Spleen (tissue), 11 donors: ENCODE results near the gene TP73. TPM values are rescaled to one million over a fixed set of nuclear protein-coding genes. Genes with fewer than 3 reads are reported as not detected.

ENCODE experiments used
- DNase-seq: peaks from one replicate; pipeline ENCODE4 v3.0.0-alpha.2; 2020
- H3K27ac ChIP-seq, 8 donors: fragments of 200-600 bp; sonication (generic) in 7 of 8; 1 replicate in 4 of 8; 2 replicates in 4 of 8; pipeline versions ENCODE4 v1.5.0 to v1.8.0; 2016 to 2021; ENCODE audit warnings: inconsistent platforms in 4 of 8, mild to moderate bottlenecking in 4 of 8, moderate library complexity in 1 of 8
- H3K27me3 ChIP-seq, 7 donors: fragments of 200-600 bp; sonication (generic) in 6 of 7; replicated peaks in 1 of 7; 1 replicate in 4 of 7; 2 replicates in 3 of 7; pipeline versions ENCODE4 v1.5.0 to v1.8.0; 2016 to 2021; ENCODE audit warnings: inconsistent platforms in 3 of 7, mild to moderate bottlenecking in 1 of 7
- H3K36me3 ChIP-seq, 6 donors: fragments of 200-600 bp; sonication (generic) in 5 of 6; 1 replicate in 4 of 6; 2 replicates in 2 of 6; pipeline versions ENCODE4 v1.5.0 to v1.8.0; 2016 to 2021; ENCODE audit warnings: inconsistent platforms in 2 of 6
- H3K4me1 ChIP-seq, 6 donors: fragments of 200-600 bp; sonication (generic) in 5 of 6; 1 replicate in 3 of 6; 2 replicates in 3 of 6; pipeline versions ENCODE4 v1.5.0 to v1.8.0; 2016 to 2021; ENCODE audit warnings: inconsistent platforms in 3 of 6
- H3K4me3 ChIP-seq, 8 donors: fragments of 200-600 bp; sonication (generic) in 7 of 8; 1 replicate in 4 of 8; 2 replicates in 4 of 8; pipeline versions ENCODE4 v1.5.0 to v1.8.0; 2016 to 2021; ENCODE audit warnings: inconsistent platforms in 4 of 8, mild to moderate bottlenecking in 4 of 8, moderate library complexity in 2 of 8
- H3K9me3 ChIP-seq, 8 donors: fragments of 200-600 bp; sonication (generic) in 7 of 8; 1 replicate in 4 of 8; 2 replicates in 4 of 8; pipeline versions ENCODE4 v1.5.0 to v1.8.0; 2016 to 2021; ENCODE audit warnings: inconsistent platforms in 4 of 8
- CTCF ChIP-seq, 11 experiments: fragments of 200-600 bp in 7 of 11; fragments of 450-650 bp in 4 of 11; sonication (generic) in 4 of 11; IDR thresholded peaks in 8 of 11; conservative IDR thresholded peaks in 3 of 11; 1 replicate in 7 of 11; 2 replicates in 4 of 11; pipeline versions ENCODE4 v1.4.0 to v1.8.0; 2016 to 2021; ENCODE audit warnings: antibody characterized with exemption in 11 of 11, inconsistent platforms in 4 of 11, mild to moderate bottlenecking in 1 of 11
- POLR2A ChIP-seq, 3 donors: fragments of 450-650 bp; IDR thresholded peaks; one replicate each; pipeline ENCODE4 v1.5.1; 2017; ENCODE audit warnings: antibody characterized with exemption in 3 of 3, mild to moderate bottlenecking in 1 of 3
- POLR2AphosphoS5 ChIP-seq, 3 donors: sonication (generic); formaldehyde crosslinking; IDR thresholded peaks; one replicate each; pipeline ENCODE4 v1.5.1; 2017; ENCODE audit warnings: antibody characterized with exemption in 3 of 3
- WGBS, 5 donors: extraction: QIAGEN DNeasy Blood & Tissue Kit in 3 of 5; methylation state at CpG; one replicate each; pipeline versions ENCODE4 v1.1.5 to v1.1.7; 2013 to 2018; 5-methylcytosine and 5-hydroxymethylcytosine counted together
- intact Hi-C: fragments of 100-400 bp; cut with DNase I; formaldehyde crosslinking; loops from one replicate; pipeline ENCODE4 v1.15.0; 2023; ENCODE audit warnings: low total_unique reads
- polyA plus RNA-seq, 3 donors: library from polyadenylated mRNA; stranded (reverse); fragments of 200-250 nt; gene quantifications; one replicate each; pipeline ENCODE4 v1.2.1, GENCODE V29; 2013
- total RNA-seq, 7 donors: library from RNA; depleted of rRNA in 3 of 7; stranded (reverse); fragments of >200 nt in 3 of 7; fragmentation: NEBNext Ultra II Directional in 4 of 7; extraction: Animal tissue kit (Norgen Biotek cat#: 25700) in 4 of 7; gene quantifications; one replicate each; pipeline versions ENCODE4 v1.1.0 to v1.2.1, GENCODE V29; 2016 to 2021
- donor health status: healthy with polysubstance abuse.
- donor health status: DM: no; HTN: no; CAD: no; lungs with moderate emphysema.
- donor health status: DM: no; HTN: no; CAD: no.
- donor health status: Bipolar disorder and iron deficiency.
- donor health status: healthy.
- donor health status: DM: no; HTN: no; CAD: no.
- donor health status: DM: yes; HTN: yes; CAD: no.

The TP73 gene
- total and polyA plus RNA-seq, 10 donors: 0.11 to 4.3 (median 0.96) TPM

GRCh38 chr1:3698660-3699408 is 46.5 kb downstream of the TP73 start:
- H3K4me3 ChIP-seq: no peak overlapping the region
- H3K9me3 ChIP-seq: no peaks in the 10 kb centered on the region
- H3K4me1 ChIP-seq: peaks cover 0 to 15% (median 8%) of the 10 kb centered on the region in 6 donors
- DNase-seq: no peak
- WGBS, 5 donors: 78 to 88% (median 87%) methylated on average over 25 to 29 of the region's 29 CpGs
- H3K27ac ChIP-seq: no peak overlapping the region
- H3K27me3 ChIP-seq: peaks cover 0 to 85% (median 0%) of the 10 kb centered on the region in 7 donors
- H3K36me3 ChIP-seq: no peaks in the 10 kb centered on the region
- intact Hi-C loops: no loop called here
- TF ChIP-seq CTCF (IDR thresholded peaks at IDR 0.05 in 8 of 11, conservative IDR thresholded peaks at IDR 0.05 in 3 of 11) (no peak), POLR2A (IDR thresholded peaks at IDR 0.05) (no peak), POLR2AphosphoS5 (IDR thresholded peaks at IDR 0.05) (no peak)

GRCh38 chr1:3699596-3699995 is 47.3 kb downstream of the TP73 start:
- 54 to 72% (median 60%) methylated on average over 16 to 18 of the region's 18 CpGs for WGBS, 5 donors
- H3K4me3 ChIP-seq: no peak overlapping the region

GRCh38 chr1:3700631-3701030 is 48.3 kb downstream of the TP73 start:
- 77 to 84% (median 84%) methylated on average over 10 of the region's 10 CpGs for WGBS, 5 donors
- no peak overlapping the region for H3K4me3 ChIP-seq
- intact Hi-C loops: no loop called here
- no peak overlapping the region for H3K27ac ChIP-seq
- peaks cover 0 to 94% (median 0%) of the 10 kb centered on the region in 7 donors for H3K27me3 ChIP-seq
- no peaks in the 10 kb centered on the region for H3K36me3 ChIP-seq
- H3K9me3 ChIP-seq: no peaks in the 10 kb centered on the region
- peaks cover 0 to 19% (median 7%) of the 10 kb centered on the region in 6 donors for H3K4me1 ChIP-seq
- no peak for TF ChIP-seq CTCF (IDR thresholded peaks at IDR 0.05 in 8 of 11, conservative IDR thresholded peaks at IDR 0.05 in 3 of 11)
- TF ChIP-seq POLR2A (IDR thresholded peaks at IDR 0.05): no peak
- TF ChIP-seq POLR2AphosphoS5 (IDR thresholded peaks at IDR 0.05): no peak
- no peak for DNase-seq

More at GRCh38 chr1:3699596-3699995, 47.3 kb downstream of the TP73 start:
- no peak for DNase-seq
- H3K27me3 ChIP-seq: peaks cover 0 to 91% (median 0%) of the 10 kb centered on the region in 7 donors
- H3K9me3 ChIP-seq: no peaks in the 10 kb centered on the region
- no peak for TF ChIP-seq POLR2AphosphoS5 (IDR thresholded peaks at IDR 0.05)
- no peak for TF ChIP-seq POLR2A (IDR thresholded peaks at IDR 0.05)
- no peak for TF ChIP-seq CTCF (IDR thresholded peaks at IDR 0.05 in 8 of 11, conservative IDR thresholded peaks at IDR 0.05 in 3 of 11)
- no peaks in the 10 kb centered on the region for H3K36me3 ChIP-seq
- H3K27ac ChIP-seq: no peak overlapping the region
- H3K4me1 ChIP-seq: peaks cover 0 to 22% (median 12%) of the 10 kb centered on the region in 6 donors
- intact Hi-C loops: no loop called here

- peaks cover 0 to 91% (median 9%) of the 10 kb centered on the region in 7 donors for H3K27me3 ChIP-seq
- 74 to 84% (median 82%) methylated on average over 2 to 19 of the region's 19 CpGs for WGBS, 5 donors
- H3K4me1 ChIP-seq: peaks cover 0 to 15% (median 4%) of the 10 kb centered on the region in 6 donors
- H3K4me3 ChIP-seq: no peak overlapping the region
- intact Hi-C loops: no loop called here
- no peak overlapping the region for H3K27ac ChIP-seq
- H3K36me3 ChIP-seq: no peaks in the 10 kb centered on the region
- H3K9me3 ChIP-seq: no peaks in the 10 kb centered on the region
- no peak for DNase-seq
- TF ChIP-seq POLR2AphosphoS5 (IDR thresholded peaks at IDR 0.05) (no peak), POLR2A (IDR thresholded peaks at IDR 0.05) (no peak), CTCF (IDR thresholded peaks at IDR 0.05 in 8 of 11, conservative IDR thresholded peaks at IDR 0.05 in 3 of 11) (no peak)
Measured at GRCh38 chr1:3702528-3702927, 50.2 kb downstream of the TP73 start.
